NCI-H2029 treated with DMSO at 0.1 percent for 48 hours (cell line): ENCODE measurements around the gene FAM174B.

Experiments used
- DNase-seq: peaks from one replicate; lab custom pipeline; 2025; lab: John Stamatoyannopoulos, UW

FAM174B gene

GRCh38 chr15:92599394-92599970 is 56.1 kb downstream of the FAM174B start:
- DNase-seq: no peak

- DNase-seq: no peak
Measured at GRCh38 chr15:92597548-92597947, 58.0 kb downstream of the FAM174B start.

GRCh38 chr15:92596623-92597022 is 59.0 kb downstream of the FAM174B start:
- DNase-seq: no peak

DNA sequence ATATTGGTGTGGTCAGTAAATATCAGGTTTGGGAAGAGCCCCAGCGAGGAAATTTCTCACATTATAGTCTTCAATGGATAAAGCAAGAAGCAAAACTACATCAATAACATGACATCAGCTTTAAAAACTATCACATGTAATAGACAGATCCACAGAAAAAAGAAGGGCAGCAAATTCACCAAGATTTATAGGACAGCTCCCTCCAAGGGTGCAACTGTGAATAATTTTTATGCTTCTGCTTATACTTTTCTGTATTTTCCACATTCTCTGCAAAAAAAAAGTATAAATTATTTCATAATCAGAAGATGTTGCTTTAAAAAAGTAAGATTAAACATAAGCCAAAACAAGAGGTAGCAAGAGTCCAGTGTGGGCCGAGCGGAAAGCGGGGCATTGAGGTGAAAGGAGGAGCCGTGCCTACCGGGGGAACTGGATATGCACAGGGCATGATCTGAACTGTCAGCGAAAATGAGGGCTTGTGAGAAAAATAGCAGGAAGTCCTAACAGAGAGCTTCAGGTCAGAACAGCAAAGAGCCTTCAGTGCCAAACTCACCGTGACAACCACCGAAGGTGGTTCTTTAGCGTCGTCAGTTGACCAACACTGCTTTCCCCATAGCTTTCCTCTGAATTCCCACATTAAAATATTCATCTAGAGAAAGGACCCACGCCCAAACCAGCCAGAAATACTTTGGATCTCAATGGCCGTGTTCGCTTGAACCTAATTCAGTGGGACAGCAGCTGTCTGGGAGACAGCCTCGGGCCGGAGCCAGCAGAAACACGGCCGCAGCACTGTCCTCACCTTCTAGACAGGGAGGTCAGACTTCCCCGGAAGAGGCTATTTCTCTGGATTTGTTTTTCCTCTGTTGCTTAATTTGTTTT is 59.8 kb downstream of the FAM174B start:
- no peak for DNase-seq

- no peak for DNase-seq
Measured at GRCh38 chr15:92591275-92591674, 64.3 kb downstream of the FAM174B start.

GRCh38 chr15:92586966-92587365 is 68.6 kb downstream of the FAM174B start:
- no peak for DNase-seq

DNA sequence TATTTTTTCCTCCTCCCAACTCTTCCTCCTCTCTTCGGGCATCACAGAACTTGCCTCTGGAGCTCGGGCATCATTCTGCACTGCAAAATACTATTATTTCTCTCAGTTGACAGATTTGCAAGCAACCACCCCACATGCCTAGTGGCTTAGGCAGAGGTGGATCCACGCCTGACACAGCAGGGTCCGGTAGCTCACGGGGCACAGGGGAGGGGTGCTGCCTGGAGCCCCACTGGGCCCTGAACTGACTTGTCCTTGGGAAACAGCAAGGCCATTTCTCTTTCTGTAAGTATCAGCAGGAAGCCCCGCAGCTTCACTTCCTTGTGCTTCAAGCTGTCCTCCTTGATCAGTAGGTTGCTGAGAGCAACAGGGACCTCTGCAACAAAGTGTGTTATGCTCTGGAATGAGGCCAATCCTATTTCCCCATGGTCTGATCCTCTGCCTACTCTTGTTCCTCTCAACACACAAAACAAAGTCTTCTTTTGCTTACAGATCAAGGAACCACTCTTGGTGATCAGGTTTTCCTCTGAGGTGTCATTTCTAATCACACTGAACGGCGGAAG is 69.1 kb downstream of the FAM174B start:
- no peak for DNase-seq

GRCh38 chr15:92584105-92584504 is 71.5 kb downstream of the FAM174B start:
- DNase-seq: no peak

GRCh38 chr15:92583096-92584034 is 72.2 kb downstream of the FAM174B start:
- DNase-seq: no peak

DNA sequence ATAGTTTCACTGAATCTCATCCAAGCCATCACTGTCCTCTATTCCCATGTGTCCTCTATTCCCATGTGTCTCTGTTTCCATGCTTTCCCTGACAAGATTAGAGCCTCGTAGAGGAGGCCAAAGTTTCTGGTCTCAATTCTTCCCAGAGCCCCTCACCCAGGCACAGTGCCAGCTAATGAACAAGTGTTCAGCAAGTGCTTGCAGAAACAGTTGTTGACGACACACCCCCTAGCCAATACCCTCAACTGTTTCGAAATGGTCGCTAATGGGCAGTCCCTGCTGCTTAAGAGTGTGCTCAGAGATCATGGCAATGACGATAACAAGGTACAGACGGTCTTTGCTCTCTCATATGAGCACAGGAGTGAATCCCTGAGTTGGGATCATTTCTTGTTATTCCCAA is 73.4 kb downstream of the FAM174B start:
- DNase-seq: no peak

DNA sequence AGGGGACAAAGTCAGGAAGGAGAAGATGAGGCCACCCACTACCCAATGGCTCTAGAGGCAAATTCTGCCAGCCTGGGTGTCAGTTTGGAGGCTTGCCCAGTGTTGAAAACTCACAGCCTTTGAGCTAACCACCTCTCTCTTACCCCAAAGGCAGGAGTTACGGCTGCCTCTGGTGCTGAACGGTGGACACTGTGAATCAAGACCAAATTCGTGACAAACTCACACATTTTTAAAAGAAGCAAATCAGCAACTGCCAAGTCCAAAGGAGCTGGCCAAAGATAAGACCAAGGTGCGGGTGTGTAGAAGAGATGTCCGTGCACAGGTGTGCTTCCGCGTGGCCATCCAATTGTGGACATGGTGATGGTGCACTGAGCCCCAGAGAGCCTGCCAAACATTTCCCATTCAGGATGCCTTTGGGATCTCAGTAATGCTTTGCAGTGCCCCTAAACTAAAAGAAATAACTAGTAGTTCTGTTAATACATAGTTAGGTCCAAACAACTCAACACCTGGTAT is 74.6 kb downstream of the FAM174B start:
- no peak for DNase-seq

DNA sequence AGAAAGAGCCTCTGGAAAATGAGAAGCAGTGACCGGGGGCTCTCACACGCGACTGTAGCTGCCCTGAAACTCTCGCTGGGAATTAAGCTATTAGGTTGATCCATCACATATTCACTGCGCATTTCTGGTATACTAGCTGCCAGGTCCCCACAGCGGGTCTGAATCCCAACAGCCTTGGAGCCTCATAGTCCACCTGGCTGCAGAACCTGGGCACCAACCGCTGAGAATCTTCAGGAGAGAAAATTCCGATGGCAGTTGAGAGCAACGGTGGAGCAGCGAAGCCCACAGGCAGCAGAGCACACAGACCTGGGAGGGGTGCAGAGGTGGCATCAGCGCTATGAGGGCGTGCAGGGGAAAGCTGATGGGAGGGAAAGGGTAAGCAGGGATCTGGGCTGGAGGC is 75.1 kb downstream of the FAM174B start:
- no peak for DNase-seq

GRCh38 chr15:92579931-92580470 is 75.6 kb downstream of the FAM174B start:
- no peak for DNase-seq

- no peak for DNase-seq
Measured at GRCh38 chr15:92579486-92579885, 76.1 kb downstream of the FAM174B start.

DNA sequence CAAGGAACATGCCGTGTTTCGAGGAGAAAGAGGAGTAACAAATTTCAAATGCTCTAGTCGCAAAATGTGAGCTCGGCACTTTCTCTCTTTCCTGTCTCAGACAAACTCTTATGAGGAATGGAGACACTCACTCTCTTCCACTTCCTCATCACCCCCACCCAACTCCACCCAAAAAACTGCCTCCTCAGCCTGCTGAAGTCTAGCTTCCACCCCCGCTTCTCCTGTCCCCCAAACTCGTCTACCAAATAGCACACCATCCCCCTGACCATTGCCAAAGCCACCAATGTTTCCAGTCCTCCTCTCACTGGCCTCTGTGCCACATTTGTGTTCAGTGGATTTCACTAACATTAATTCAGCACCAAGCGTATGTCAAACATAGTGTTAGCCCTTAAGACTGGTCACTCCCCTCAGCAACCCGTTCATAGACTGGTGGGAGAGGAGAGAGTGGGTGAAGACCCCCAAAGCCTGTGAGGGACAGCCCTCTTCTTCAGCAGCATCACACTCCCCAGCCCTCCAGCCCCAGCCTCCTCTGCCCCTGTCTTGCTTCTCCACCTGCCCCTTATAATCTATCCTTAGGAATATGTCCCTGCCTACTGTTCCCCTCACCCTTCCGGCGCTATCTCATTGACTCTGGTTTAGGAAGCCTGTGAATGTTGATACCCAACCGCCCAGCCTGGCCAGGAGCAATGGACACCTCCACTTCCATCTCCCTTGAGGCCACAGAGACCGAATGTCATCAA is 77.3 kb downstream of the FAM174B start:
- no peak for DNase-seq

GRCh38 chr15:92576597-92577200 is 78.9 kb downstream of the FAM174B start:
- DNase-seq: no peak

- no peak for DNase-seq
Measured at GRCh38 chr15:92574566-92574965, 81.0 kb downstream of the FAM174B start.

DNA sequence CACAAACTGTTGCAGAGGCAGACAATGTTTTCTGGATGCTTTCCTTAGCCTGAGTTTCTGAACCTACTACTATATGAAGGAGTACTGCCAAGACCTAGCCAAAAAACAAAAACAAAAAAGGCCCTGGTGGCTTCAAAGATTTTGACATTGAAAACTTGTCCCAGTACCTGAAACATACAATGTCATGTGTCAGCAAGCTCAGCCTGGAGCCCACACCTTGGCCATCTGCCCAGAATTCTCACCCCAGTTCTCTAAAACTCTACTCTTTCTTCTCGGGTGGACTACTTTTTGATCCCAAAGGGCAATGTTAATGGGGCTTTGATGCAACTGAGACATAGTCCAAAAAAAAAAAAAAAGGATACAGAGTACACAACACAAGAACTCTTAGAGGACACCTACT is 81.4 kb downstream of the FAM174B start:
- no peak for DNase-seq

DNA sequence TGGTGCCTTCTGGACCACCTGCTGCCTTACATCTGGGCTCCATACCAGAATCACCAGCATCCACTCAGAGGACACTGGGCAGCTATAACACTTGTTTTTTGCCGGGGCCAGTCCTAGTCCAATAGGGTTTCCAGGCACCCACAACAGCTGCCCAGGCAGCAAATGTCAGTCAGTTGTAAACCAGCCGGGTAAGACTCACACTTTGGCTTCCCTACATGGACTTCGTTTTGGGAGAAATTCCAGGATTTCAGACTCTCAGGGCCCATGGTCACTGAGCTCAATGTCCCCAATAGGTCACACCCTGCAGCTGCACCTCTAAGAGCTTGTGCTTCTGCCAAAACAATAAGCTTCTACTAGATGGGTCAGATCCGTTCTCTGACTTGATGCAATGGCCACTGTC is 83.8 kb downstream of the FAM174B start:
- DNase-seq: no peak

DNA sequence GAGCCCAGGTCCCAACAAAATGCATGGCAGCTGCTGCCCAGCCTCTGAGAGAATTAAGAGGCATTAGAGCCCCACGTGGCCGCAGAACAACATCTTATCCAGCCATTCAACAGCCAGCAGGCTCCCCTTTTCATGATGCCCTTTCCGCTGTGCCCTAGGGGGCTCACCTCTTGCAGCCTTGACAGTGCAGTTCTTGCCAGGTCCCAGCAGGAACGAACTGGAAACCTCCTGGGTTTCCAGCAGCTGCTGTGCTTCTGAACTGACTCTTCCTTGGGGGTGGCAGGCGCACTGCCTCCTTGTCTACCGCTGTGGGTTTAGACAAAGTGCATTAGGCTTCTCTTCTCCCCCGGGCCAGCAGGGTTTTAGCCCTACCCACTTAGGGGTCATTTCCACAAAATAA is 85.2 kb downstream of the FAM174B start:
- DNase-seq: no peak

DNA sequence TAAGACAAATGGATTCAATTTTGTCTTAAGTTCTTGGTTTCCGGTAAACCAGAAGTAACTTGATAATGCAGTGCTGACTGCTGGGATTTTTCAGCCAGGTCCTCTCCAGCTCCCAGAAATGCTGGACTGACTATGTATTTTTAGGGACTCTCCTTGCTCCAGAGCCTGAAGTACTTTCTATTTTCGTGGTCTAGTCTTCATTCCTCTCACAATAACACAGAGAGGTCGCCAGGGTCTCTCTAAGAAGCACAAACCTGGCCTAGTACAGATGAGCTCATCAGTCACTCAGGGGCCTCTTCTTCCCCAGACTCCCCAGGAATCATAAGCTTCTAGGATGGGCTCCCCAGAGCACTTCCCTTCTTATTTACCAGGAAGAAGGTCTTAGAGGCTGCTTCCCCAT is 85.8 kb downstream of the FAM174B start:
- DNase-seq: no peak
